ENCODE data around the gene SELENOS.
"Not testable (repeated sequence)": the region's sequence is repeated elsewhere in the genome, so short reads cannot be mapped to it uniquely, and the experiment has no call there.

SELENOS gene

GRCh38 chr15:101305820-101306255 is 28.6 kb upstream of the SELENOS start:
- no peak overlapping the region for H3K4me3 ChIP-seq (ENCODE audit: low read length)
- no peak for TF ChIP-seq ZNF274 (IDR thresholded peaks at IDR 0.05; ENCODE audit: low read depth, low read length)

GRCh38 chr15:101303408-101303807 is 26.1 kb upstream of the SELENOS start:
- no peak overlapping the region for H3K4me3 ChIP-seq (ENCODE audit: low read length)
- no peak for TF ChIP-seq ZNF274 (IDR thresholded peaks at IDR 0.05; ENCODE audit: low read depth, low read length)

DNA sequence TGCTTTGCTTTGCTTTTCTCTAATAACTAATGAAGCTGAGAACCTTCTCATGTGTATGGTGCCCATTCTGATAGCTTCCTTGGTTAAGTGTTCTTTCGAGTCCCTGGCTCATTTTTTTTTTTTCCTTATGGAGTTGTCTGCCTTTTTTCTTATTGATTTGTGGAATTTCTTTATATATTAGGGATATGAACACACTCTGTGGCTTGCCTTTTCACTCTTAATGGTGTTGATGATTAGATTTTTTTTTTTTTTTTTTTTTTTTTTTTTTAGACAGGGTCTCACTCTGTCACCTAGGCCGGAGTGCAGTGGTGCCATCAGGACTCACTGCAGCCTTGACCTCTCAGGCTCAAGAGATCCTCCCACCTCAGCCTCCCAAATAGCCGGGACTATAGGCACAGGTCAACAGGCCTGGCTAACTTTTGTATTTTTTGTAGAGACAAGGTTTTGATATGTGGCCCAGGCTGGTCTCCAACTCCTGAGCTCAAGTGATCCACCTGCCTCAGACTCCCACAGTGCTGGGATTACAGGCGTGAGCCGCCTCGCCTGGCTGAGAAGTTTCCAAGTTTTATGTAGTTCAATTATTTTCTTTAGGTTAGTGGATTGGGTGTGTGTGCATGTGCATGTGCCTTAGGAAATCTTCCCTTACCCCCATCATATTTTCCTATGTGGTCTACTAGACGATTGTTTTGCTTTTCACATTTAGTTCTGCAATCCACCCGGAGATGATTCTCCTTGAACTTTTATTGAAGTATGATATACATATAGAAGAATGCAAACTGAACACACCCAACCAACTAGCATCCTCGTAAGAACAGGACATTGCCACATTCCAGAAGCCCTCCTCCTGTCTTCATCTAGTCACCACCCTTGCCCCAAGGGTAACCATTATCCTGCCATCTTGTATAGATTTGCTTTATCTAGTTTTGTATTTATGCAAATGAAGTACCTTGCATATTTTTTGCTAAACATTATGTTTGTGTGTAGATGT is 19.4 kb upstream of the SELENOS start:
- TF ChIP-seq ZNF274 (IDR thresholded peaks at IDR 0.05; ENCODE audit: low read depth, low read length): no peak
- no peak overlapping the region; the same call in 1 of the 2 replicates for H3K4me3 ChIP-seq (ENCODE audit: low read length)

GRCh38 chr15:101295607-101296161 is 18.4 kb upstream of the SELENOS start:
- H3K4me3 ChIP-seq (ENCODE audit: low read length): peak overlapping the region; percentile 98
- no peak for TF ChIP-seq ZNF274 (IDR thresholded peaks at IDR 0.05; ENCODE audit: low read depth, low read length)

- H3K4me3 ChIP-seq (ENCODE audit: low read length): peak within 1 kb of the TSS; percentile 98
- no peak for TF ChIP-seq ZNF274 (IDR thresholded peaks at IDR 0.05; ENCODE audit: low read depth, low read length)
These were observed 17.7 kb upstream of the SELENOS start, which contains the start of gene SNRPA1 for GRCh38 chr15:101294731-101295606. Gene SNRPA1 (minus strand): TSS chr15:101295248. CDS start chr15:101295178, 70 bp downstream.

DNA sequence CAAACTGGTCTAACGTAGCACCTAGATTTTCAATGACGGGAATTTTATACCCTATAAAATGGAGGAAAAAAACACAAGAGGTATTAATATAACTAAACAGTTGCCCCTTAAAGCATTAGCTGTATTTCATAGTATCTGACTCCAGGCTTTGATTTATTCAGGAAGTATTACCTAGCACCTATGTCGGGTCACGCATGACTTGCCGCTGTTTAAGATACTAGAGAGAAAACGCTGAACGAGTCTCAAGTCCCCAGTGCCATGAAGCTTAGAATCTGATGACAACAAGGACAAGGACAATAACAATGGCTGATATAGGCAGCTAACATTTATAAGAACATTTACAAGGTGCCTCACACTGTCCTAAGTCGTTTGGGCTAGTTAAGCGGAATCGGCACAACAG is 15.8 kb upstream of the SELENOS start:
- TF ChIP-seq ZNF274 (IDR thresholded peaks at IDR 0.05; ENCODE audit: low read depth, low read length): no peak
- peak overlapping the region; percentile 98 for H3K4me3 ChIP-seq (ENCODE audit: low read length)

DNA sequence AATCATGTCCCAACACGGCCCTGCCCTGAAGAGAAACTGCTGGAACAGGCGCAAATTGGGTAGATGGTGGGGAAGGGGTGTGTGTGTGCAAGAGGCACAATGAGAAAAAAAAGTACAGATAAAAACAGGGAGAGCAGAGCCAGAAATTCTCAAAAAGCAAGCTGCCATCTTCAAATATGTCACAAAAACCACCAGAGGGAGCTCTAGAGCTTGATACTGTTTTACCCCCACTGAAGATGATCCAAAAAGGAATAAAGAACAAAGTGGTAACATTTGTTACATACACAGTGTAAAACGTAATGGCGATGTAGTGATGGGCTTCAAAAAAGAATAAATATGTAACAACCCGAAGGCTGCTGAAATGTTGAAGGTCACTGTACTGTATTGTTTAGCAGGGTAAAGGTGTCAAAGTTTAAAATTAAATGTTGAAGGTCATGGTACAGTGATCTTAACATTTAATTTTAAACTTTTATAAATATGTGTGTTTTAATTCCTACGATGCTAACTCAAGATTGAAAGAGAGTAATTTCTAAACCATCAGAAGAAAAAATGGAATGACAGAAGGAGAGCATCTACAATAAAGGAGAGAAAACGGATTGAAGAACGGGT is 11.7 kb upstream of the SELENOS start:
- no peak for TF ChIP-seq ZNF274 (IDR thresholded peaks at IDR 0.05; ENCODE audit: low read depth, low read length)
- H3K4me3 ChIP-seq (ENCODE audit: low read length): no peak overlapping the region

GRCh38 chr15:101287342-101287741 is 10.1 kb upstream of the SELENOS start:
- not testable (repeated sequence) for H3K4me3 ChIP-seq (ENCODE audit: low read length)

DNA sequence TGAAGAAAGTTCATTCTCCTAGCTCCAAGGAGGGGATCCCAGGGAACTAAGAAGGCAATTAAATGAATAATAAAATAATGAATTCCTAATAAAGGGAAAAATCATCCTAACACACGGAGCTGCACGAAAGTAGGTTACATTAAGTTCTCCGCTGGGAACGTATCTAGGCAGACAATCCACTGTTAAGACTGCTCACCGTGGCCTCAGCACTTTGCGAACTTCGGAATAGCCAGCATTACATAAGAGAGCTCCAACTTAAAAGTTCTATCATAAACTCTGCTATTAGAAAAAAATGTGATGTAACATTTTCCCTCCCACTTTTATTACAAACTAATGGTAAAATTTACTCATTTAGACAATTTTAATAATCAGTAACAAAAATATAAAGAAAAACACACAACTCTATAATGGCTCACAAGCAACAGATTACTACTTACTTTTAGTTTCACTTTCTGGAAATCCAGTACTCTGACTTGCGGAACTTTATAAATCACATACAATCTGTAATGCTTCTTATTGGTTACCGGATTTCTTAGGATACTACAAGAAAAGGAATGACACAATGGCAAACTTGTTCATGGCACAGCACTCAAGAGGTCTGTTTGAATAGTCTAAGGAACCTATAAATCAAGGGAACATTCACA is 9.3 kb upstream of the SELENOS start:
- no peak for TF ChIP-seq ZNF274 (IDR thresholded peaks at IDR 0.05; ENCODE audit: low read depth, low read length)
- H3K4me3 ChIP-seq (ENCODE audit: low read length): no peak overlapping the region

DNA sequence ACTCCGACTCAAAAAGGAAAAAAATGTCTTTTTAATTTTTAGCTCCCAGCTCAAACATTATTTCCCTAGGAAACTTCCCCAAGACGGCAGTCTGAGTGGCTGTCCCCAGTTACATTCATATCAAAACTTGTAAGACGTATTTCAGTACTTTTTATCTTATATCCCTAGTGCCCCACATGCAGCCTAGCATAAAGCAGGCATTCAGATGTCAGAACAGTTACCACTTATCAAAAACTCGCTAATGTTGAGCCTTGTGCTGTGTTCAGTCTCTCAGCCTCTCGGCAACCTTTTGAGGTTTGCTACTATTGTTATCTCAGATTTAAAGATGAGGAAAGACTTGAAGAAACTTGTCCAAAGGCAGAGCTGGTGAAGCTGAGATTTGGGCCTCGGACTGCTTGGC is 6.6 kb upstream of the SELENOS start:
- no peak overlapping the region for H3K4me3 ChIP-seq (ENCODE audit: low read length)
- TF ChIP-seq ZNF274 (IDR thresholded peaks at IDR 0.05; ENCODE audit: low read depth, low read length): no peak

GRCh38 chr15:101280007-101280406 is 2.7 kb upstream of the SELENOS start:
- no peak overlapping the region for H3K4me3 ChIP-seq (ENCODE audit: low read length)
- no peak for TF ChIP-seq ZNF274 (IDR thresholded peaks at IDR 0.05; ENCODE audit: low read depth, low read length)

GRCh38 chr15:101277943-101278564 is 769 bp upstream of the SELENOS start:
- peak overlapping the region; percentile 67; the same call in 1 of the 2 replicates for H3K4me3 ChIP-seq (ENCODE audit: low read length)
- no peak for TF ChIP-seq ZNF274 (IDR thresholded peaks at IDR 0.05; ENCODE audit: low read depth, low read length)

GRCh38 chr15:101276501-101277037 is 716 bp downstream of the SELENOS start:
- H3K4me3 ChIP-seq (ENCODE audit: low read length): peak overlapping the region; percentile 97
- TF ChIP-seq ZNF274 (IDR thresholded peaks at IDR 0.05; ENCODE audit: low read depth, low read length): no peak

All from GM08714 (cell line).